H1 (cell line): Measurements from ENCODE around the gene ZNF576. TPM values are rescaled to one million over a fixed set of nuclear protein-coding genes. Genes with fewer than 3 reads are reported as not detected.

Source experiments
- CTCF ChIA-PET: fragments of 300-600 bp; sonication (Branson Sonifier 250); formaldehyde crosslinking; loops from one replicate; lab custom pipeline; 2021; ENCODE audit not compliant: partially characterized antibody; lab: Charles Lee
- POLR2A ChIA-PET: fragments of 300-600 bp; sonication (Branson Sonifier 250); formaldehyde crosslinking; loops from one replicate; lab custom pipeline; 2021; ENCODE audit warnings: inconsistent platforms; ENCODE audit not compliant: partially characterized antibody; lab: Charles Lee
- DNase-seq, 2 experiments: peaks; one replicate each; pipeline versions ENCODE4 v3.0.0 to v3.0.0-alpha.2; 2010 to 2022; ENCODE audit warnings: low spot score in 2 of 2, low read depth in 1 of 2, mixed read lengths in 1 of 2
- FAIRE-seq: peaks from 2 replicates; lab custom pipeline; 2011; peaks lifted over from hg19 to GRCh38; lab: Jason Lieb, UNC
- H2AFZ ChIP-seq: 2 replicates; pipeline ENCODE4 v1.8.1; 2012; ENCODE audit warnings: low read length, inconsistent platforms
- H2AK5ac ChIP-seq: 2 replicates; pipeline ENCODE4 v1.6.1; 2013; ENCODE audit warnings: low read depth, low read length
- H2BK120ac ChIP-seq: replicated peaks from 2 replicates; pipeline ENCODE3; 2013; ENCODE audit warnings: low read depth, low read length, inconsistent platforms
- H2BK12ac ChIP-seq: 2 replicates; pipeline ENCODE4 v1.6.1; 2013; ENCODE audit warnings: low read depth, low read length
- H2BK15ac ChIP-seq: 2 replicates; pipeline ENCODE4 v1.6.1; 2013; ENCODE audit warnings: low read length
- H2BK20ac ChIP-seq: 2 replicates; pipeline ENCODE4 v1.6.1; 2013; ENCODE audit warnings: low read length
- H2BK5ac ChIP-seq: 2 replicates; pipeline ENCODE4 v1.6.1; 2013; ENCODE audit warnings: low read depth, low read length
- H3K14ac ChIP-seq: 2 replicates; pipeline ENCODE4 v1.6.1; 2013; ENCODE audit warnings: inconsistent platforms; ENCODE audit not compliant: insufficient read length
- H3K18ac ChIP-seq: 2 replicates; pipeline ENCODE4 v1.6.1; 2013; ENCODE audit warnings: low read length; ENCODE audit errors: extremely low read depth
- H3K23ac ChIP-seq: 2 replicates; pipeline ENCODE4 v1.6.1; 2013; ENCODE audit warnings: inconsistent platforms; ENCODE audit not compliant: insufficient read length
- H3K23me2 ChIP-seq: 2 replicates; pipeline ENCODE4 v1.6.1; 2013; ENCODE audit warnings: low read depth, low read length
- H3K27ac ChIP-seq: 2 replicates; pipeline ENCODE4 v1.6.1; 2011; ENCODE audit warnings: low read depth, low read length, inconsistent platforms
- H3K27me3 ChIP-seq, 4 experiments: replicated peaks in 1 of 4; 1 replicate in 1 of 4; 2 replicates in 3 of 4; pipeline versions ENCODE4 v1.6.1 to v1.8.1; 2011 to 2013; ENCODE audit warnings: low read length in 3 of 4, mild to moderate bottlenecking in 3 of 4, inconsistent platforms in 2 of 4, mixed read lengths in 2 of 4, moderate library complexity in 1 of 4; ENCODE audit not compliant: control insufficient read depth in 3 of 4, insufficient read depth in 3 of 4; ENCODE audit errors: extremely low read depth in 1 of 4
- H3K36me3 ChIP-seq, 4 experiments: 2 replicates each; pipeline versions ENCODE4 v1.6.1 to v1.8.1; 2011 to 2013; ENCODE audit warnings: mild to moderate bottlenecking in 4 of 4, low read length in 3 of 4, moderate library complexity in 2 of 4, control low read depth in 1 of 4, inconsistent platforms in 1 of 4; ENCODE audit not compliant: insufficient read depth in 4 of 4, control insufficient read depth in 2 of 4
- H3K4ac ChIP-seq: replicated peaks from 2 replicates; pipeline ENCODE3; 2013; ENCODE audit warnings: low read length, low read depth, mixed read lengths, inconsistent platforms; ENCODE audit not compliant: insufficient read length
- H3K4me1 ChIP-seq, 4 experiments: replicated peaks in 1 of 4; 1 replicate in 1 of 4; 2 replicates in 3 of 4; pipeline versions ENCODE4 v1.6.1 to v1.8.1; 2011 to 2013; ENCODE audit warnings: low read length in 3 of 4, inconsistent platforms in 2 of 4, mixed read lengths in 1 of 4; ENCODE audit not compliant: insufficient read depth in 4 of 4, control insufficient read depth in 3 of 4
- H3K4me2 ChIP-seq, 2 experiments: 2 replicates each; pipeline versions ENCODE4 v1.6.1 to v1.8.1; 2011 to 2013; ENCODE audit warnings: low read depth in 2 of 2, low read length in 2 of 2, control low read depth in 1 of 2, inconsistent platforms in 1 of 2, mild to moderate bottlenecking in 1 of 2; ENCODE audit not compliant: insufficient read depth in 1 of 2
- H3K4me3 ChIP-seq, 4 experiments: fragments of 200-600, 300-600 bp in 1 of 4; sonication (generic), shearing (Covaris generic), sonication (Bioruptor Twin) in 1 of 4; 2 replicates each; pipeline versions ENCODE4 v1.5.1 to v1.8.1; 2011 to 2016; ENCODE audit warnings: low read length in 4 of 4, low read depth in 3 of 4, control low read depth in 2 of 4, inconsistent platforms in 2 of 4, mild to moderate bottlenecking in 2 of 4, mixed read lengths in 1 of 4, moderate library complexity in 1 of 4; ENCODE audit not compliant: insufficient read depth in 2 of 4; ENCODE audit errors: extremely low read depth in 1 of 4
- H3K56ac ChIP-seq: replicated peaks from 2 replicates; pipeline ENCODE3; 2013; ENCODE audit warnings: low read depth, mild to moderate bottlenecking, mixed read lengths, low read length, inconsistent platforms; ENCODE audit not compliant: insufficient read length
- H3K79me1 ChIP-seq: 2 replicates; pipeline ENCODE4 v1.6.1; 2013; ENCODE audit warnings: low read depth, low read length, control low read depth
- H3K79me2 ChIP-seq, 2 experiments: 2 replicates each; pipeline versions ENCODE4 v1.6.1 to v1.8.1; 2012 to 2013; ENCODE audit warnings: low read length in 2 of 2, mild to moderate bottlenecking in 2 of 2, inconsistent platforms in 1 of 2; ENCODE audit not compliant: insufficient read depth in 2 of 2, control insufficient read depth in 1 of 2
- H3K9ac ChIP-seq, 4 experiments: replicated peaks in 1 of 4; 1 replicate in 1 of 4; 2 replicates in 3 of 4; pipeline versions ENCODE4 v1.6.1 to v1.8.1; 2011 to 2013; ENCODE audit warnings: low read depth in 3 of 4, low read length in 3 of 4, control low read depth in 2 of 4, mild to moderate bottlenecking in 2 of 4, moderate library complexity in 2 of 4, inconsistent platforms in 1 of 4; ENCODE audit errors: extremely low read depth in 1 of 4
- H3K9me3 ChIP-seq, 2 experiments: 2 replicates each; pipeline versions ENCODE4 v1.6.1 to v1.8.1; 2012 to 2013; ENCODE audit warnings: mild to moderate bottlenecking in 2 of 2, moderate library complexity in 2 of 2, control low read depth in 1 of 2, inconsistent platforms in 1 of 2, low read depth in 1 of 2, low read length in 1 of 2, mixed read lengths in 1 of 2; ENCODE audit not compliant: insufficient read depth in 2 of 2
- H4K20me1 ChIP-seq, 2 experiments: replicated peaks in 1 of 2; 2 replicates each; pipeline versions ENCODE3 to v1.8.1; 2011 to 2013; ENCODE audit warnings: inconsistent platforms in 2 of 2, low read length in 2 of 2, mild to moderate bottlenecking in 1 of 2; ENCODE audit not compliant: insufficient read depth in 2 of 2, control insufficient read depth in 1 of 2
- H4K5ac ChIP-seq: 2 replicates; pipeline ENCODE4 v1.6.1; 2013; ENCODE audit warnings: low read length, low read depth, mixed read lengths, inconsistent platforms; ENCODE audit not compliant: insufficient read length
- H4K8ac ChIP-seq: 2 replicates; pipeline ENCODE4 v1.8.0; 2013; ENCODE audit warnings: mild to moderate bottlenecking, moderate library complexity, low read length, inconsistent platforms; ENCODE audit not compliant: insufficient read depth; ENCODE audit errors: extremely low read depth
- H4K91ac ChIP-seq: replicated peaks from 2 replicates; pipeline ENCODE3; 2013; ENCODE audit warnings: low read length, mixed read lengths, inconsistent platforms; ENCODE audit not compliant: insufficient read length
- CHD1 ChIP-seq: IDR thresholded peaks from 2 replicates; pipeline ENCODE4 v1.6.1; 2012; ENCODE audit warnings: low read depth, low read length, improper control_type of control experiment
- CREB1 ChIP-seq: IDR thresholded peaks from 2 replicates; pipeline ENCODE4 v1.6.1; 2012; ENCODE audit warnings: inconsistent platforms
- E2F6 ChIP-seq: IDR thresholded peaks from 2 replicates; pipeline ENCODE4 v1.6.1; 2012; ENCODE audit warnings: inconsistent platforms
- FOSL1 ChIP-seq: IDR thresholded peaks from 2 replicates; pipeline ENCODE4 v1.6.1; 2011; ENCODE audit warnings: mild to moderate bottlenecking, low read depth, low read length, moderate library complexity; ENCODE audit not compliant: insufficient read depth
- GABPA ChIP-seq: IDR thresholded peaks from 2 replicates; pipeline ENCODE4 v1.6.1; 2011; ENCODE audit warnings: mild to moderate bottlenecking, low read length, moderate library complexity, borderline replicate concordance; ENCODE audit not compliant: insufficient read depth
- JUN ChIP-seq: IDR thresholded peaks from 2 replicates; pipeline ENCODE4 v1.6.1; 2011; ENCODE audit warnings: low read depth, mild to moderate bottlenecking, improper control_type of control experiment, low read length
- KDM1A ChIP-seq: fragments of 200-600, 300-600 bp; sonication (generic); IDR thresholded peaks from 2 replicates; pipeline ENCODE4 v1.7.1; 2016; ENCODE audit warnings: mild to moderate bottlenecking, low read length, borderline replicate concordance
- KDM5A ChIP-seq: fragments of 200-600 bp; IDR thresholded peaks from 2 replicates; pipeline ENCODE4 v1.7.1; 2012; ENCODE audit warnings: mild to moderate bottlenecking, low read length, inconsistent platforms, mixed read lengths
- POU5F1 ChIP-seq: IDR thresholded peaks from 2 replicates; pipeline ENCODE4 v1.6.1; 2011; ENCODE audit warnings: low read depth, mild to moderate bottlenecking, low read length, moderate library complexity
- RNF2 ChIP-seq: fragments of 200-900, 300-1000 bp; sonication (generic); IDR thresholded peaks from 2 replicates; pipeline ENCODE4 v1.7.1; 2016; ENCODE audit warnings: borderline replicate concordance, low read depth, mild to moderate bottlenecking, antibody characterized with exemption, low read length; ENCODE audit not compliant: poor library complexity, severe bottlenecking; ENCODE audit errors: missing control alignments
- TBP ChIP-seq: IDR thresholded peaks from 2 replicates; pipeline ENCODE4 v1.6.1; 2011; ENCODE audit warnings: low read depth, low read length, improper control_type of control experiment
- YY1 ChIP-seq: IDR thresholded peaks from 2 replicates; pipeline ENCODE4 v1.6.1; 2011; ENCODE audit warnings: low read depth, mild to moderate bottlenecking, low read length
- whole genome bisulfite sequencing, 2 experiments: shearing (Covaris generic) in 1 of 2; methylation state at CpG; one replicate each; pipeline versions ENCODE4 v1.1.6 to v1.1.7; 2013 to 2015; ENCODE audit warnings: low lambda C conversion rate in 2 of 2, mixed read lengths in 2 of 2, inconsistent platforms in 1 of 2, low coverage in 1 of 2, missing lambda C conversion rate in 1 of 2; ENCODE audit not compliant: insufficient replicate concordance in 2 of 2, insufficient coverage in 1 of 2, insufficient read length in 1 of 2; ENCODE audit errors: extremely low coverage in 1 of 2, missing lambda C conversion rate in 1 of 2; 5-methylcytosine and 5-hydroxymethylcytosine counted together
- polyA plus RNA-seq, 7 experiments: library from polyadenylated mRNA; depleted of rRNA in 3 of 7; stranded (reverse) in 5 of 7; unstranded in 2 of 7; fragments of >200 nt in 5 of 7; fragments of 200-250 nt in 2 of 7; gene quantifications; 1 replicate in 5 of 7; 2 replicates in 1 of 7; 4 replicates in 1 of 7; pipeline versions ENCODE4 v1.2.1 to v1.2.3, GENCODE V29; 2011 to 2013; ENCODE audit warnings: missing spikeins in 2 of 7, mixed read lengths in 2 of 7
- total RNA-seq: library from RNA; stranded (reverse); fragmentation: NEBNext Ultra II Directional; extraction: Animal tissue kit (Norgen Biotek cat#: 25700); gene quantifications from 2 replicates; pipeline ENCODE4 v1.2.1, GENCODE V29; 2021

The ZNF576 gene
- total and polyA plus RNA-seq, 2 of the 8 experiments (the other 6 are each of a cell fraction or from before 2014, with no cell fraction given): 13.6 to 32.4 TPM

- no peak overlapping the region for H3K4me3 ChIP-seq
- peaks cover 5 to 24% (median 13%) of the 10 kb centered on the region in 4 experiments; a peak in 6 of 8 replicates for H3K36me3 ChIP-seq
- ChIA-PET POLR2A (interaction anchor here (1.0 to 3.0 kb wide), 8 partner anchors 10 to 48 kb away, joined by 3 to 11 read pairs (median 4); partner anchors contain the start of genes PINLYP and XRCC1), CTCF (interaction anchor here (0.6 to 10.7 kb wide), 29 partner anchors 12 to 962 kb away, joined by 3 to 122 read pairs (median 4); partner anchors contain the start of genes IRGQ, XRCC1, ZNF575 and ZNF576)
- H3K4ac ChIP-seq: no peak overlapping the region
- no peak overlapping the region for H3K14ac ChIP-seq
- H2BK12ac ChIP-seq: no peak overlapping the region
- peak; percentile 92 for FAIRE-seq
- H2BK120ac ChIP-seq: no peak overlapping the region
- H3K9ac ChIP-seq: no peak overlapping the region
- H3K9me3 ChIP-seq: no peaks in the 10 kb centered on the region
- H2BK15ac ChIP-seq: no peak overlapping the region
- no peak overlapping the region for H3K56ac ChIP-seq
- H2BK20ac ChIP-seq: no peak overlapping the region
- H2AFZ ChIP-seq: no peak overlapping the region
- H2AK5ac ChIP-seq: no peak overlapping the region
- H4K91ac ChIP-seq: no peak overlapping the region
- 0 out of 4 replicates have a peak overlapping the region, but pooled peaks of 1 of the 2 experiments have one; percentile 26 for H3K4me2 ChIP-seq
- no peak overlapping the region for H2BK5ac ChIP-seq
- no peaks in the 10 kb centered on the region for H3K79me2 ChIP-seq
- no peak overlapping the region for H3K23ac ChIP-seq
- H3K23me2 ChIP-seq: no peaks in the 10 kb centered on the region
- H4K20me1 ChIP-seq: peaks cover 0 to 4% of the 10 kb centered on the region in 2 experiments
- peak; percentile 61 to 95 for DNase-seq
- no peak overlapping the region for H3K27ac ChIP-seq
- H3K18ac ChIP-seq: no peak overlapping the region
- no peak overlapping the region for H4K5ac ChIP-seq
- 0 out of 2 replicates have a peak, but pooled peaks cover 3% of the 10 kb centered on the region for H3K79me1 ChIP-seq
- WGBS, 2 experiments: 41% methylated on average over 8 of the region's 8 CpGs; no CpG with 5 or more reads in 1 of the 2 experiments
- no peaks in the 10 kb centered on the region for H3K27me3 ChIP-seq
- H3K4me1 ChIP-seq: 0 out of 7 replicates have a peak, but pooled peaks cover 0 to 2% (median 0%) of the 10 kb centered on the region in 4 experiments
- no peak overlapping the region for H4K8ac ChIP-seq
- TF ChIP-seq POU5F1: no peak
- TF ChIP-seq JUN: no peak
- no peak for TF ChIP-seq RNF2
- TF ChIP-seq E2F6: no peak
- no peak for TF ChIP-seq FOSL1
- no peak for TF ChIP-seq GABPA
- TF ChIP-seq TBP: no peak
- TF ChIP-seq KDM1A: no peak
- TF ChIP-seq CREB1: peak; percentile 54; the same call in 1 of the 2 replicates
- no peak for TF ChIP-seq YY1
- no peak for TF ChIP-seq CHD1
- no peak for TF ChIP-seq KDM5A
Observed at GRCh38 chr19:43555185-43555770, 41.1 kb upstream of the ZNF576 start.
